ENCODE measurements around the gene HPD. TPM values are rescaled to one million over a fixed set of nuclear protein-coding genes. Genes with fewer than 3 reads are reported as not detected.

The HPD gene
- total RNA-seq, 2 donors from 2014 or later = 0.41 to 4.0 TPM

- H3K4me1 ChIP-seq (replicated peaks) = no peaks in the 10 kb centered on the region
- no peaks in the 10 kb centered on the region for H3K9me3 ChIP-seq
- H3K27ac ChIP-seq = no peak overlapping the region
- no peak overlapping the region for H3K4me3 ChIP-seq
- H3K27me3 ChIP-seq (replicated peaks; ENCODE audit: insufficient read depth) = no peaks in the 10 kb centered on the region
- TF ChIP-seq, protein P1, sequence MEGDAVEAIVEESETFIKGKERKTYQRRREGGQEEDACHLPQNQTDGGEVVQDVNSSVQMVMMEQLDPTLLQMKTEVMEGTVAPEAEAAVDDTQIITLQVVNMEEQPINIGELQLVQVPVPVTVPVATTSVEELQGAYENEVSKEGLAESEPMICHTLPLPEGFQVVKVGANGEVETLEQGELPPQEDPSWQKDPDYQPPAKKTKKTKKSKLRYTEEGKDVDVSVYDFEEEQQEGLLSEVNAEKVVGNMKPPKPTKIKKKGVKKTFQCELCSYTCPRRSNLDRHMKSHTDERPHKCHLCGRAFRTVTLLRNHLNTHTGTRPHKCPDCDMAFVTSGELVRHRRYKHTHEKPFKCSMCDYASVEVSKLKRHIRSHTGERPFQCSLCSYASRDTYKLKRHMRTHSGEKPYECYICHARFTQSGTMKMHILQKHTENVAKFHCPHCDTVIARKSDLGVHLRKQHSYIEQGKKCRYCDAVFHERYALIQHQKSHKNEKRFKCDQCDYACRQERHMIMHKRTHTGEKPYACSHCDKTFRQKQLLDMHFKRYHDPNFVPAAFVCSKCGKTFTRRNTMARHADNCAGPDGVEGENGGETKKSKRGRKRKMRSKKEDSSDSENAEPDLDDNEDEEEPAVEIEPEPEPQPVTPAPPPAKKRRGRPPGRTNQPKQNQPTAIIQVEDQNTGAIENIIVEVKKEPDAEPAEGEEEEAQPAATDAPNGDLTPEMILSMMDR (IDR thresholded peaks at IDR 0.05) = no peak
- TF ChIP-seq POLR2AphosphoS5 (IDR thresholded peaks at IDR 0.05) = no peak
- TF ChIP-seq POLR2A (IDR thresholded peaks at IDR 0.05) = no peak
- intact Hi-C loops (cut with DNase I) = no loop called here
- WGBS = 87% methylated on average over 18 of the region's 18 CpGs
- DNase-seq (ENCODE audit: low spot score) = no peak
- peaks cover 8 to 29% of the 10 kb centered on the region in 2 donors for H3K36me3 ChIP-seq
Measured at GRCh38 chr12:121825041-121825523, 33.6 kb downstream of the HPD start.

- Histone ChIP-seq H3K9me3 (no peaks in the 10 kb centered on the region), H3K27me3 (replicated peaks; ENCODE audit: insufficient read depth) (no peaks in the 10 kb centered on the region), H3K27ac (no peak overlapping the region), H3K36me3 (peaks cover 14 to 27% of the 10 kb centered on the region in 2 donors), H3K4me1 (replicated peaks) (no peaks in the 10 kb centered on the region), H3K4me3 (no peak overlapping the region)
- intact Hi-C loops (cut with DNase I) = no loop called here
- DNase-seq (ENCODE audit: low spot score) = no peak
- TF ChIP-seq POLR2A (IDR thresholded peaks at IDR 0.05) = no peak
- TF ChIP-seq, protein P1 (IDR thresholded peaks at IDR 0.05) = no peak
- TF ChIP-seq POLR2AphosphoS5 (IDR thresholded peaks at IDR 0.05) = no peak
- 73% methylated on average over 12 of the region's 12 CpGs for whole genome bisulfite sequencing
Measured at GRCh38 chr12:121823727-121824115, 34.9 kb downstream of the HPD start.

DNA sequence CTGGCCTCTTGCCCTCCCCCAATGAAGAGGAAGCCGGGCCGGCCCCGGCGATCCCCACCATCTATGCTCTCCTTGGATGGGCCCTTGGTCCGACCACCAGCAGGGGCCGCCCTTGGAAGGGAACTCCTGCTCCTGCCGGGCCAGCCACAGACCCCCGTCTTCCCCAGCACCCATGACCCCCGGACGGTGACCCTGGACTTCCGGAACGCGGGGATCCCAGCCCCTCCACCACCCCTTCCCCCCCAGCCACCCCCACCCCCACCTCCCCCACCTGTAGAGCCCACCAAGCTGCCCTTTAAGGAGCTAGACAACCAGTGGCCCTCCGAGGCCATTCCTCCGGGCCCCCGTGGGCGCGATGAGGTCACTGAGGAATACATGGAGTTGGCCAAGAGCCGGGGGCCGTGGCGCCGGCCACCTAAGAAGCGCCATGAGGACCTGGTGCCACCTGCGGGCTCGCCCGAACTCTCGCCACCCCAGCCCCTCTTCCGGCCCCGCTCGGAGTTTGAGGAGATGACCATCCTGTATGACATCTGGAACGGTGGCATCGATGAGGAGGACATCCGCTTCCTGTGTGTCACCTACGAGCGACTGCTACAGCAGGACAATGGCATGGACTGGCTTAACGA is 35.4 kb downstream of the HPD start:
- Histone ChIP-seq H3K9me3 (no peaks in the 10 kb centered on the region), H3K27me3 (replicated peaks; ENCODE audit: insufficient read depth) (no peaks in the 10 kb centered on the region), H3K4me1 (replicated peaks) (no peaks in the 10 kb centered on the region), H3K27ac (no peak overlapping the region), H3K36me3 (peaks cover 17 to 25% of the 10 kb centered on the region in 2 donors), H3K4me3 (no peak overlapping the region)
- WGBS = 81% methylated on average over 36 of the region's 36 CpGs
- intact Hi-C loops (cut with DNase I) = no loop called here
- TF ChIP-seq POLR2A (IDR thresholded peaks at IDR 0.05) = no peak
- TF ChIP-seq, protein P1 (IDR thresholded peaks at IDR 0.05) = no peak
- TF ChIP-seq POLR2AphosphoS5 (IDR thresholded peaks at IDR 0.05) = no peak
- no peak for DNase-seq (ENCODE audit: low spot score)

DNA sequence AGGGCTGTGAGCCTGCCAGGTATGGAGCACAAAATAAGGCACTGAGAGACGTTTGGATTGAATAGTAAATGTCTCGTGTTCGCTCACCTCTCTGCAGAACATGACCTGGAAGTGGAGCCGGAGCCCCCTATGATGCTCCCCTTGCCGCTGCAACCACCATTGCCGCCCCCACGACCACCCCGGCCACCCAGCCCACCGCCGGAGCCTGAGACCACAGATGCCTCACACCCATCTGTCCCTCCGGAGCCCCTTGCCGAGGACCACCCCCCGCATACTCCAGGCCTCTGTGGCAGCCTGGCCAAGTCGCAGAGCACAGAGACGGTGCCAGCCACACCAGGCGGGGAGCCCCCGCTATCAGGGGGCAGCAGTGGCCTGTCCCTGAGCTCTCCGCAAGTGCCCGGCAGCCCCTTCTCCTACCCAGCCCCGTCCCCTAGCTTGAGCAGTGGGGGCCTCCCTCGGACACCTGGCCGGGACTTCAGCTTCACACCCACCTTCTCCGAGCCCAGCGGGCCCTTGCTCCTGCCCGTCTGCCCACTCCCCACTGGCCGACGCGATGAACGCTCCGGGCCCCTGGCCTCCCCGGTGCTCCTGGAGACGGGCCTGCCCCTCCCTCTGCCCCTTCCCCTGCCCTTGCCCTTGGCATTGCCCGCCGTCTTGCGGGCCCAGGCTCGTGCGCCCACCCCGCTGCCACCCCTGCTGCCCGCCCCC is 36.1 kb downstream of the HPD start:
- Histone ChIP-seq H3K9me3 (no peaks in the 10 kb centered on the region), H3K36me3 (peaks cover 23 to 25% of the 10 kb centered on the region in 2 donors), H3K4me3 (no peak overlapping the region), H3K27ac (no peak overlapping the region), H3K4me1 (replicated peaks) (no peaks in the 10 kb centered on the region), H3K27me3 (replicated peaks; ENCODE audit: insufficient read depth) (no peaks in the 10 kb centered on the region)
- no peak for DNase-seq (ENCODE audit: low spot score)
- WGBS = 84% methylated on average over 39 of the region's 39 CpGs
- intact Hi-C loops (cut with DNase I) = no loop called here
- TF ChIP-seq POLR2A (IDR thresholded peaks at IDR 0.05) = no peak
- TF ChIP-seq, protein P1 (IDR thresholded peaks at IDR 0.05) = no peak
- TF ChIP-seq POLR2AphosphoS5 (IDR thresholded peaks at IDR 0.05) = no peak

All from prostate gland (tissue), 2 donors.